Stimulated activated naive CD4-positive, alpha-beta T cell treated with Interleukin-2 at 50 U/mL for 16 hours (primary cell): ENCODE data around the gene TMEM178A.

Experiments used
- DNase-seq: peaks from one replicate; lab custom pipeline; 2025; lab: John Stamatoyannopoulos, UW

Gene TMEM178A

DNA sequence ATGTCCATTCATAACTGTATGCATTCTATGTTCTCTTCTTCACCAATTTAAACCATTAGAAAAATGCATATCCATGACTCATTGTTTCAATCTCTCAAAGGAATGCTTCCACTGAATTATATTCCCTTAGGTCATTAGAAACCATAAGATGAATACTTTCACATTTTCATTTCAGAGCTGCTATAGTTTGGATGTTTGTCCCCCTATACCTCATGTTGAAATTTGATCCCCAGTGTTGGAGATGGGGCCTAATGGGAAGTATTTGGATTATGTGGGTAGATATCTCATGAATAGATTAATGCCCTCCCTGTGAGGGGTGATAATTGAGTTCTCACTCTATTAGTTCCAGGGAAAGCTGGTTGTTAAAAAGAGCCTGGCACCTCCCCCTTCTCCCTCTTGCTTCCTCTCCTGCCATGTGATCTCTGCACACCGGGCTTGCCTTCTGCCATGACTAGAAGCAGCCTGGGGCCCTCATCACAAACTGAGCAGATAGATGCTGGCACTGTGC lies 77.6 kb downstream of the TMEM178A start:
- no peak for DNase-seq

GRCh38 chr2:39755466-39755865 lies 89.7 kb downstream of the TMEM178A start:
- no peak for DNase-seq

DNA sequence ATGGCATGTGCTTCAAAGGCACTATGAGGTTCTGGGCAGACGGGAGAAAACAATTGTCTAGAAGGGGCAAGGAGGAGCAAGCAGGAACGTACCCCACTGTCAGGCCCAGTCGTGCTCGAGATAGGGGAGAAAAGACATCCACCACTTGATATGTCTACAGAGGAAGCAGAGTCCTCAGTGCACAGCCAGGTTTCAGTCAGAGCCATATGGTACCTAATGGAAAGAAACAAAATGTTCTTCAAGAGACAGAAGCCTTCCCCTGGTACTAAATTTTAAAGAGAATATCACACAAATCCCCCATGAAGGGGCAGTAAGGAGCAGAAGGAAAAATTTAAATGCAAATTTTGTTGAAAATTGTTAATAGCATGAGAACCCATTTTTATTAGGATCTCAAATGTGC lies 91.4 kb downstream of the TMEM178A start:
- DNase-seq: no peak

GRCh38 chr2:39762448-39762847 lies 96.7 kb downstream of the TMEM178A start:
- DNase-seq: no peak
